Measurements from ENCODE around the gene OPRL1.

OPRL1 gene

DNA sequence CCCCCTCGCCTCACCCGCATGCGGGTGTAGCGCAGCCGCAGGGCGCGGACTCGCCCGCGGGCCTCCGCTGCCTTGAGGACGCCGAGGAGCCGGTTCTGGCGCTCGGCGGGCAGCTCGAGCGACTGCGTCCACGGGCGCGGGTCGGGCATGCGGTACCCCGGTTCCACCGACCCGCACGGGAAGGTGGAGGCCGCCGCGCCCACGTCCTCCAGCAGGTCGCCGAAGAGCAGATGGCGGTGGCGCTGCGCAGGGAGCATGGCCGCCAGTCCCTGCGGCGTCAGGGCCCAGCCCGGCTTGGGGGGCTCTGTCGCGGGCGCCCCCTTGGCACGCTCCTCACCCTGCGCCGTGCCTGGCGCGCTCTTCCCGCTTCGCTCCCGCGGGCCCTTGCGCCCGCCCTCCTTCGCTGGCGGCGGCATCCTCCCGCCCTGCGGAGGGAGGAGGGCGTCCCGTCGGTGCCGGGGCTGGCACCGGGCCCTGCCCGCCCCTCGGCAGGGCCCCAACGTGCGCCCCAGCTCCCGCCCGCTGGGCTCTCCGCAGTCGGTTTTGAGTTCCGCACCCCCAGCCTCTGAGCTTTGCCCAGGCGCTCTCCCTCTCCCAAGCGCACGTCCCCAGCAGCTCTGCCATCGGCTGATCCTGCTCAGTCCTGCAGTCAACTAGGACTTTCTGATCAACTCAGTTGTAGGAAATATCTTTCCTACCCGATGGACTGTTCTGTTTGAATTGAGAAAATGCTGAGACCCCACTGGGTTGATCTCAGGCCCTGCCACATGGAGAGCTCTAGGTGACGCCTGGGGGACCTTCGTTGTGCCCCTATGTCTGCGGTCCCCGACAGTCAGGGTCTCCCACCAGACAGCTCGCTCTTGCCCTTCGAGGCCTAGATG lies 4.2 kb downstream of the OPRL1 start, which contains the start of gene LKAAEAR1:
LKAAEAR1 (minus strand) TSS at position 595 of the 881 bp plus-strand sequence; CDS start at position 416, 179 bp downstream.
- TF ChIP-seq SIN3A (IDR thresholded peaks at IDR 0.05; ENCODE audit: borderline replicate concordance, insufficient read depth, low read length) = no peak
- no peak for TF ChIP-seq TAF1 (IDR thresholded peaks at IDR 0.05; ENCODE audit: borderline replicate concordance, insufficient read depth, low read length)
- no peak for TF ChIP-seq POLR2AphosphoS5 (IDR thresholded peaks at IDR 0.05; ENCODE audit: low read depth, low read length)
- TF ChIP-seq, protein P1, sequence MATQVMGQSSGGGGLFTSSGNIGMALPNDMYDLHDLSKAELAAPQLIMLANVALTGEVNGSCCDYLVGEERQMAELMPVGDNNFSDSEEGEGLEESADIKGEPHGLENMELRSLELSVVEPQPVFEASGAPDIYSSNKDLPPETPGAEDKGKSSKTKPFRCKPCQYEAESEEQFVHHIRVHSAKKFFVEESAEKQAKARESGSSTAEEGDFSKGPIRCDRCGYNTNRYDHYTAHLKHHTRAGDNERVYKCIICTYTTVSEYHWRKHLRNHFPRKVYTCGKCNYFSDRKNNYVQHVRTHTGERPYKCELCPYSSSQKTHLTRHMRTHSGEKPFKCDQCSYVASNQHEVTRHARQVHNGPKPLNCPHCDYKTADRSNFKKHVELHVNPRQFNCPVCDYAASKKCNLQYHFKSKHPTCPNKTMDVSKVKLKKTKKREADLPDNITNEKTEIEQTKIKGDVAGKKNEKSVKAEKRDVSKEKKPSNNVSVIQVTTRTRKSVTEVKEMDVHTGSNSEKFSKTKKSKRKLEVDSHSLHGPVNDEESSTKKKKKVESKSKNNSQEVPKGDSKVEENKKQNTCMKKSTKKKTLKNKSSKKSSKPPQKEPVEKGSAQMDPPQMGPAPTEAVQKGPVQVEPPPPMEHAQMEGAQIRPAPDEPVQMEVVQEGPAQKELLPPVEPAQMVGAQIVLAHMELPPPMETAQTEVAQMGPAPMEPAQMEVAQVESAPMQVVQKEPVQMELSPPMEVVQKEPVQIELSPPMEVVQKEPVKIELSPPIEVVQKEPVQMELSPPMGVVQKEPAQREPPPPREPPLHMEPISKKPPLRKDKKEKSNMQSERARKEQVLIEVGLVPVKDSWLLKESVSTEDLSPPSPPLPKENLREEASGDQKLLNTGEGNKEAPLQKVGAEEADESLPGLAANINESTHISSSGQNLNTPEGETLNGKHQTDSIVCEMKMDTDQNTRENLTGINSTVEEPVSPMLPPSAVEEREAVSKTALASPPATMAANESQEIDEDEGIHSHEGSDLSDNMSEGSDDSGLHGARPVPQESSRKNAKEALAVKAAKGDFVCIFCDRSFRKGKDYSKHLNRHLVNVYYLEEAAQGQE (IDR thresholded peaks at IDR 0.05; ENCODE audit: insufficient read depth in 1 of 2, low read depth in 2 of 2, low read length in 2 of 2) = no peak
- no peak for TF ChIP-seq FOXP2 (optimal IDR thresholded peaks at IDR 0.05; ENCODE audit: borderline replicate concordance, extremely low read depth, extremely low read length, insufficient read depth)

DNA sequence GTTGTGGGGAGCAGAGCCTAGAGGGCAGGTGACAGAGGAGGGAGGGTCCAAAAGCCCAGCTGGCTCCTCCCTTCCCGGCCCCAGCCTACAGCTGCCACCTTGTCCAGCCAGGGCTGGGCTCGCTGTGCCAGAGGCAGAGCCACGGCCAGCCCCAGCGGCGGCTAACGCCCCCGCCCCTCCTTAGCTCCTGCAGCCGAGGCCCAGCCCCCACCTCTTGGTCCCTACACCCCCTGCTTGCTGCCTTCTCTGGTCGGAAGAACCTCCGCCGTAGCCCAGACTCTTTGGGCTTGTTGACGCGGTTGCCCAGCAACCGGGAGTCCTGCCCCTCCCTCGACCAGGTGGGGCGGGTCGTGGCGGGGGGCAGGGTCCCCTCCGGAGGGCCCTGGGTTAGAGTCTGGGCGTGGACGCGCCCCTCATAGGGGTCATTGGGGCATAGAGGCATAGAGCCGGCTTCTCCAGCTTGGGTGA lies 4.8 kb downstream of the OPRL1 start:
- no peak for TF ChIP-seq TAF1 (IDR thresholded peaks at IDR 0.05; ENCODE audit: borderline replicate concordance, insufficient read depth, low read length)
- TF ChIP-seq, protein P1 (IDR thresholded peaks at IDR 0.05; ENCODE audit: insufficient read depth in 1 of 2, low read depth in 2 of 2, low read length in 2 of 2) = no peak
- TF ChIP-seq FOXP2 (optimal IDR thresholded peaks at IDR 0.05; ENCODE audit: borderline replicate concordance, extremely low read depth, extremely low read length, insufficient read depth) = no peak
- TF ChIP-seq SIN3A (IDR thresholded peaks at IDR 0.05; ENCODE audit: borderline replicate concordance, insufficient read depth, low read length) = no peak

DNA sequence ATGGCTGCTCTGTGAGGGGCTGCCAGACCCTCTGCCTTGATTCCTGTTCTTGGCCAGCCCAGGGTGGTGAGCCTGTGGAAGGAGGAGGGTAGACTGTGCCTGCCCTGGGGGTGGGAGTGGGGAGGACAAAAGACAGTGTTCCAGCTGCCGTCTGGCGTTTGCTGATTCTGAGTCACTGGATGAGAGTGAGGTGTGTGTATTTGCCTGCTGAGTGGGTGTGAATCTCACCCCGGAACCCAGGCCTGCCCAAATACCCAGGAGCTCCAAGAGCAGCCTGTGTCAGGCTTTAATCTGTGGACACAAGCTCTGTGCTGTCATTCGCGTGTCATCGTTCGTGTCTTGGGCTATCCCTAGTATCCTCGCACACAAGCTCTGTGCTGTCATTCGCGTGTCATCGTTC lies 6.9 kb downstream of the OPRL1 start:
- TF ChIP-seq POLR2AphosphoS5 (IDR thresholded peaks at IDR 0.05; ENCODE audit: low read depth, low read length) = no peak
- TF ChIP-seq SIN3A (IDR thresholded peaks at IDR 0.05; ENCODE audit: borderline replicate concordance, insufficient read depth, low read length) = no peak
- no peak for TF ChIP-seq TAF1 (IDR thresholded peaks at IDR 0.05; ENCODE audit: borderline replicate concordance, insufficient read depth, low read length)
- TF ChIP-seq FOXP2 (optimal IDR thresholded peaks at IDR 0.05; ENCODE audit: borderline replicate concordance, extremely low read depth, extremely low read length, insufficient read depth) = no peak
- TF ChIP-seq, protein P1 (IDR thresholded peaks at IDR 0.05; ENCODE audit: insufficient read depth in 1 of 2, low read depth in 2 of 2, low read length in 2 of 2) = no peak

DNA sequence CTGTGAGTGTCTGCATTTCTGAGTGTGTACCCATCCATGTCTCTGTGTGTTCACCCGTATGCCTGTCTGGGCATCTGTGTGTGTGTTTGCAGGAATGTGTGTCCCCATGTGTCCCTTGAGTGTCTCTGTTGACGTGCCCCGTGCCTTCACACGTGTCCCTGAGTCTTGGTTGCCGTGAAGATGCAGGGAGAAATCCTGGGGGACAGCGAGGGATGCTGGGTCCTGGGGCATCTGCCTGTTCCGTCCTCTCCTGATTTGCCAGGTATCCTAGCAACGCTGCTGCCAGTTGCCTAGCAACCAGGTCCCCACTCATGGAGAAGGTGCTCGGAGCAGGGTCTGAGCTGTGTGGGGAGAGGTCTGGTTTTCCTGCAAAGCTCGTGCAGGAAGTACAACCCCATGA lies 10.3 kb downstream of the OPRL1 start:
- TF ChIP-seq POLR2AphosphoS5 (IDR thresholded peaks at IDR 0.05; ENCODE audit: low read depth, low read length) (no peak), TAF1 (IDR thresholded peaks at IDR 0.05; ENCODE audit: borderline replicate concordance, insufficient read depth, low read length) (no peak), FOXP2 (optimal IDR thresholded peaks at IDR 0.05; ENCODE audit: borderline replicate concordance, extremely low read depth, extremely low read length, insufficient read depth) (no peak), SIN3A (IDR thresholded peaks at IDR 0.05; ENCODE audit: borderline replicate concordance, insufficient read depth, low read length) (no peak)
- TF ChIP-seq, protein P1 (IDR thresholded peaks at IDR 0.05; ENCODE audit: insufficient read depth in 1 of 2, low read depth in 2 of 2, low read length in 2 of 2) = no peak
